Measurements from ENCODE around the gene FBN1.

GRCh38 chr15:48463366-48463880 is 182.1 kb downstream of the FBN1 start:
- no peak for TF ChIP-seq CTCF (IDR thresholded peaks at IDR 0.05)
- no peak for TF ChIP-seq POLR2A (IDR thresholded peaks at IDR 0.05)
- TF ChIP-seq POLR2AphosphoS5 (IDR thresholded peaks at IDR 0.05) = no peak

Measured in upper lobe of left lung (tissue), 4 donors.